A549 treated with CORT108297 at 1 μM for 4 hours (cell line): Measurements from ENCODE around the gene OLFM3. TPM values are rescaled to one million over a fixed set of nuclear protein-coding genes. Genes with fewer than 3 reads are reported as not detected.

Experiments used
- total RNA-seq: library from RNA; stranded (reverse); fragments of 200-300 nt; extraction: Qiagen RNA extraction; gene quantifications from 5 replicates; pipeline ENCODE4 v1.2.3, GENCODE V29; 2022

OLFM3 gene
- total RNA-seq = not detected in 5 replicates

GRCh38 chr1:101996825-101997465, at the start of gene OLFM3:
Gene OLFM3, minus strand, starts transcription at chr1:101996926.

